Measurements from ENCODE around the gene PCDHGC5.
A peak's percentile ranks its signal among the peaks of the same experiment; 100 is the strongest.

PCDHGC5 gene

GRCh38 chr5:141513627-141514329, 24.9 kb downstream of the PCDHGC5 start:
- DNase-seq: peak; percentile 60

- no peak for DNase-seq
Measured at GRCh38 chr5:141514330-141515133, 25.7 kb downstream of the PCDHGC5 start.

- DNase-seq: no peak
Measured at GRCh38 chr5:141515141-141515540, 26.3 kb downstream of the PCDHGC5 start.

GRCh38 chr5:141515946-141516671, 27.2 kb downstream of the PCDHGC5 start:
- DNase-seq: no peak

- DNase-seq: no peak
Measured at GRCh38 chr5:141516672-141517025, 27.8 kb downstream of the PCDHGC5 start.

GRCh38 chr5:141517312-141517711, 28.4 kb downstream of the PCDHGC5 start:
- DNase-seq: no peak

GRCh38 chr5:141517880-141518617, 29.2 kb downstream of the PCDHGC5 start:
- DNase-seq: no peak

GRCh38 chr5:141518618-141519015, 29.7 kb downstream of the PCDHGC5 start:
- no peak for DNase-seq

GRCh38 chr5:141519605-141520565, 31.0 kb downstream of the PCDHGC5 start:
- DNase-seq: no peak

- no peak for DNase-seq
Measured at GRCh38 chr5:141521244-141521781, 32.4 kb downstream of the PCDHGC5 start.

GRCh38 chr5:141522301-141522700, 33.4 kb downstream of the PCDHGC5 start:
- DNase-seq: no peak

GRCh38 chr5:141523991-141524390, 35.1 kb downstream of the PCDHGC5 start:
- DNase-seq: no peak

- peak; percentile 62 for DNase-seq
Measured at GRCh38 chr5:141524604-141525597, 36.0 kb downstream of the PCDHGC5 start.

- no peak for DNase-seq
Measured at GRCh38 chr5:141525653-141526052, 36.8 kb downstream of the PCDHGC5 start.

GRCh38 chr5:141527426-141527825, 38.5 kb downstream of the PCDHGC5 start:
- DNase-seq: no peak

- no peak for DNase-seq
Measured at GRCh38 chr5:141528291-141528984, 39.6 kb downstream of the PCDHGC5 start.

- DNase-seq: no peak
Measured at GRCh38 chr5:141529002-141529401, 40.1 kb downstream of the PCDHGC5 start.

GRCh38 chr5:141529873-141530272, 41.0 kb downstream of the PCDHGC5 start:
- DNase-seq: no peak

- DNase-seq: no peak
Measured at GRCh38 chr5:141532726-141533125, 43.8 kb downstream of the PCDHGC5 start.
